Sigmoid colon (tissue), 4 donors: ENCODE results near the gene STARD3NL.

Experiments used
- CTCF ChIP-seq, 4 experiments: fragments of 450-650 bp in 3 of 4; fragments of 200-600 bp in 1 of 4; IDR thresholded peaks; one replicate each; pipeline ENCODE4 v1.5.1; 2016 to 2019; ENCODE audit warnings: antibody characterized with exemption in 4 of 4, mild to moderate bottlenecking in 3 of 4, moderate library complexity in 2 of 4
- EP300 ChIP-seq, 4 donors: sonication (generic); formaldehyde crosslinking; IDR thresholded peaks; one replicate each; pipeline ENCODE4 v1.6.1; 2017; ENCODE audit warnings: antibody characterized with exemption in 4 of 4
- POLR2A ChIP-seq, 2 donors: fragments of 450-650 bp; IDR thresholded peaks; one replicate each; pipeline ENCODE4 v1.6.1; 2016; ENCODE audit warnings: antibody characterized with exemption in 2 of 2, mild to moderate bottlenecking in 2 of 2, moderate library complexity in 2 of 2

GRCh38 chr7:38141187-38141586 is 36.9 kb upstream of the STARD3NL start:
- no peak for TF ChIP-seq CTCF (IDR thresholded peaks at IDR 0.05)
- no peak for TF ChIP-seq EP300 (IDR thresholded peaks at IDR 0.05)
- no peak for TF ChIP-seq POLR2A (IDR thresholded peaks at IDR 0.05)
